Liver (tissue), 9 donors: Measurements from ENCODE around the gene SDSL. TPM values are rescaled to one million over a fixed set of nuclear protein-coding genes. Genes with fewer than 3 reads are reported as not detected.

Experiments
- DNase-seq: peaks from one replicate; pipeline ENCODE4 v3.0.0-alpha.2; 2017; ENCODE audit warnings: low spot score
- H3K27ac ChIP-seq, 2 donors: one replicate each; pipeline ENCODE4 v1.7.0; 2013; ENCODE audit warnings: inconsistent platforms in 2 of 2, low read length in 2 of 2, control low read depth in 1 of 2, low read depth in 1 of 2, mild to moderate bottlenecking in 1 of 2
- H3K27me3 ChIP-seq, 4 donors: one replicate each; pipeline versions ENCODE4 v1.6.1 to v1.7.0; 2013; ENCODE audit warnings: low read length in 3 of 4, inconsistent platforms in 1 of 4, mild to moderate bottlenecking in 1 of 4, moderate library complexity in 1 of 4; ENCODE audit not compliant: control insufficient read depth in 4 of 4, insufficient read depth in 4 of 4
- H3K36me3 ChIP-seq, 4 donors: one replicate each; pipeline versions ENCODE4 v1.6.1 to v1.7.0; 2013; ENCODE audit warnings: low read length in 3 of 4, mild to moderate bottlenecking in 3 of 4, low read depth in 1 of 4, moderate library complexity in 1 of 4; ENCODE audit not compliant: control insufficient read depth in 4 of 4, insufficient read depth in 3 of 4
- H3K4me1 ChIP-seq, 4 donors: one replicate each; pipeline versions ENCODE4 v1.6.1 to v1.7.0; 2013; ENCODE audit warnings: low read length in 3 of 4, mild to moderate bottlenecking in 3 of 4, moderate library complexity in 1 of 4; ENCODE audit not compliant: control insufficient read depth in 4 of 4, insufficient read depth in 4 of 4
- H3K4me3 ChIP-seq, 3 donors: one replicate each; pipeline versions ENCODE4 v1.6.1 to v1.7.0; 2013; ENCODE audit warnings: low read length in 3 of 3, control low read depth in 1 of 3, low read depth in 1 of 3, mild to moderate bottlenecking in 1 of 3
- H3K9ac ChIP-seq, 2 donors: one replicate each; pipeline ENCODE4 v1.7.0; 2013; ENCODE audit warnings: low read length in 2 of 2, mild to moderate bottlenecking in 2 of 2, moderate library complexity in 2 of 2, control low read depth in 1 of 2, low read depth in 1 of 2
- H3K9me3 ChIP-seq, 4 donors: one replicate each; pipeline versions ENCODE4 v1.6.1 to v1.7.0; 2013; ENCODE audit warnings: low read length in 3 of 4; ENCODE audit not compliant: control insufficient read depth in 4 of 4
- ATF3 ChIP-seq: IDR thresholded peaks from 2 replicates; pipeline ENCODE4 v1.6.1; 2016; ENCODE audit warnings: antibody characterized with exemption
- CTCF ChIP-seq: fragments of 150-350 bp; IDR thresholded peaks from 2 replicates; pipeline ENCODE4 v1.5.1; 2017; ENCODE audit warnings: improper control_type of control experiment, low read depth, low read length; ENCODE audit not compliant: missing input control
- EGR1 ChIP-seq, 2 donors: IDR thresholded peaks; 2 replicates each; pipeline ENCODE4 v1.6.1; 2016 to 2018; ENCODE audit warnings: antibody characterized with exemption in 2 of 2, low read depth in 2 of 2
- FOXA1 ChIP-seq: IDR thresholded peaks from 2 replicates; pipeline ENCODE4 v1.6.1; 2016; ENCODE audit warnings: antibody characterized with exemption
- FOXA2 ChIP-seq: IDR thresholded peaks from 2 replicates; pipeline ENCODE4 v1.6.1; 2016; ENCODE audit warnings: antibody characterized with exemption
- GABPA ChIP-seq, 2 donors: IDR thresholded peaks in 1 of 2; conservative IDR thresholded peaks in 1 of 2; 2 replicates each; pipeline ENCODE4 v1.6.1; 2016; ENCODE audit warnings: antibody characterized with exemption in 2 of 2, mild to moderate bottlenecking in 1 of 2, moderate library complexity in 1 of 2
- HNF4A ChIP-seq, 2 donors: conservative IDR thresholded peaks; 2 replicates each; pipeline ENCODE4 v1.6.1; 2016; ENCODE audit warnings: antibody characterized with exemption in 2 of 2, mild to moderate bottlenecking in 2 of 2
- HNF4G ChIP-seq: IDR thresholded peaks from 2 replicates; pipeline ENCODE4 v1.6.1; 2016; ENCODE audit warnings: antibody characterized with exemption
- JUND ChIP-seq, 2 donors: IDR thresholded peaks; 2 replicates each; pipeline ENCODE4 v1.6.1; 2016; ENCODE audit warnings: antibody characterized with exemption in 2 of 2
- MAX ChIP-seq: IDR thresholded peaks from 2 replicates; pipeline ENCODE4 v1.6.1; 2016; ENCODE audit warnings: antibody characterized with exemption
- NR2F2 ChIP-seq: IDR thresholded peaks from 2 replicates; pipeline ENCODE4 v1.6.1; 2016; ENCODE audit warnings: antibody characterized with exemption
- RAD21 ChIP-seq, 2 donors: IDR thresholded peaks; 2 replicates each; pipeline ENCODE4 v1.6.1; 2016; ENCODE audit warnings: antibody characterized with exemption in 2 of 2, mild to moderate bottlenecking in 2 of 2
- REST ChIP-seq: IDR thresholded peaks from 2 replicates; pipeline ENCODE4 v1.6.1; 2016; ENCODE audit warnings: antibody characterized with exemption, mild to moderate bottlenecking
- RXRA ChIP-seq, 2 donors: IDR thresholded peaks; 2 replicates each; pipeline ENCODE4 v1.6.1; 2017 to 2018; ENCODE audit warnings: antibody characterized with exemption in 2 of 2, mild to moderate bottlenecking in 1 of 2
- SP1 ChIP-seq: IDR thresholded peaks from 2 replicates; pipeline ENCODE4 v1.6.1; 2018; ENCODE audit warnings: antibody characterized with exemption, mild to moderate bottlenecking
- TAF1 ChIP-seq: conservative IDR thresholded peaks from 2 replicates; pipeline ENCODE4 v1.6.1; 2016; ENCODE audit warnings: antibody characterized with exemption, mild to moderate bottlenecking
- YY1 ChIP-seq: IDR thresholded peaks from 2 replicates; pipeline ENCODE4 v1.6.1; 2016; ENCODE audit warnings: antibody characterized with exemption, mild to moderate bottlenecking
- ZBTB33 ChIP-seq: IDR thresholded peaks from 2 replicates; pipeline ENCODE4 v1.6.1; 2016; ENCODE audit warnings: antibody characterized with exemption
- WGBS: extraction: QIAGEN DNeasy Blood & Tissue Kit; methylation state at CpG from one replicate; pipeline ENCODE4 v1.1.7; 2013; 5-methylcytosine and 5-hydroxymethylcytosine counted together
- polyA plus RNA-seq, 2 donors: library from polyadenylated mRNA; stranded (reverse) in 1 of 2; unstranded in 1 of 2; fragments of 200-250 nt in 1 of 2; fragments of >200 nt in 1 of 2; fragmentation: Nextera tagmentation in 1 of 2; extraction: Ambion mirVana in 1 of 2; gene quantifications; one replicate each; pipeline versions ENCODE4 v1.2.1 to v1.2.3, GENCODE V29; 2013 to 2015
- total RNA-seq, 2 donors: library from RNA; depleted of rRNA; stranded (reverse); fragments of >200 nt; gene quantifications; one replicate each; pipeline ENCODE4 v1.2.3, GENCODE V29; 2014
- donor health status: healthy.
- donor health status: healthy.
- donor health status: healthy.
- donor health status: healthy.
- donor health status: healthy.

SDSL gene
- total and polyA plus RNA-seq, 4 donors: 22.4 to 93.1 (median 33.7) TPM

- no peak for DNase-seq
- H3K9me3 ChIP-seq: no peaks in the 10 kb centered on the region
- TF ChIP-seq FOXA1 (no peak), JUND (IDR thresholded peaks at IDR 0.05) (no peak), ZBTB33 (no peak), EGR1 (IDR thresholded peaks at IDR 0.05; ENCODE audit: low read depth in 2 of 2) (no peak), SP1 (no peak), FOXA2 (no peak), TAF1 (no peak), CTCF (no peak), MAX (no peak), YY1 (no peak), RXRA (IDR thresholded peaks at IDR 0.05) (no peak), HNF4G (no peak), NR2F2 (no peak), REST (no peak), ATF3 (no peak)
- no peak overlapping the region for H3K9ac ChIP-seq
- WGBS: 90% methylated on average over 2 of the region's 2 CpGs
- no peaks in the 10 kb centered on the region for H3K4me1 ChIP-seq
- no peaks in the 10 kb centered on the region for H3K36me3 ChIP-seq
- H3K27me3 ChIP-seq: no peaks in the 10 kb centered on the region
- H3K4me3 ChIP-seq: no peak overlapping the region
- H3K27ac ChIP-seq: no peak overlapping the region
Measured at GRCh38 chr12:113452458-113452857, 30.3 kb downstream of the SDSL start.

GRCh38 chr12:113453330-113453729, 31.1 kb downstream of the SDSL start:
- DNase-seq: no peak
- H3K9ac ChIP-seq: no peak overlapping the region
- H3K27me3 ChIP-seq: peaks cover 0 to 2% (median 0%) of the 10 kb centered on the region in 4 donors
- no peaks in the 10 kb centered on the region for H3K9me3 ChIP-seq
- no peaks in the 10 kb centered on the region for H3K4me1 ChIP-seq
- no peaks in the 10 kb centered on the region for H3K36me3 ChIP-seq
- WGBS: 29% methylated on average over 6 of the region's 6 CpGs
- no peak overlapping the region for H3K4me3 ChIP-seq
- TF ChIP-seq YY1 (no peak), ATF3 (no peak), EGR1 (IDR thresholded peaks at IDR 0.05; ENCODE audit: low read depth in 2 of 2) (no peak), ZBTB33 (no peak), HNF4A (conservative IDR thresholded peaks at IDR 0.05) (no peak), JUND (IDR thresholded peaks at IDR 0.05) (no peak), TAF1 (no peak), MAX (no peak), RAD21 (IDR thresholded peaks at IDR 0.05) (no peak), HNF4G (no peak), CTCF (no peak), GABPA (IDR thresholded peaks at IDR 0.05 in 1 of 2, conservative IDR thresholded peaks at IDR 0.05 in 1 of 2) (no peak), RXRA (IDR thresholded peaks at IDR 0.05) (no peak), FOXA1 (no peak)
- no peak overlapping the region for H3K27ac ChIP-seq
